HL-60/S4 treated with phorbol 12-myristate 13-acetate at 8.2 ng/mL for 4 days and 3 days (cell line): ENCODE results near the gene GRAMD2A.

Experiments
- in situ Hi-C: fragments of 300-500 bp; cut with MboI; formaldehyde crosslinking; loops from 2 replicates; pipeline ENCODE4 v1.15.0; 2022; ENCODE audit warnings: low sequenced_read_pairs

GRAMD2A gene

GRCh38 chr15:72197460-72198355, at the start of gene GRAMD2A:
TSS of gene GRAMD2A (minus strand) at chr15:72197787.
- in situ Hi-C loops, result no loop called here

DNA sequence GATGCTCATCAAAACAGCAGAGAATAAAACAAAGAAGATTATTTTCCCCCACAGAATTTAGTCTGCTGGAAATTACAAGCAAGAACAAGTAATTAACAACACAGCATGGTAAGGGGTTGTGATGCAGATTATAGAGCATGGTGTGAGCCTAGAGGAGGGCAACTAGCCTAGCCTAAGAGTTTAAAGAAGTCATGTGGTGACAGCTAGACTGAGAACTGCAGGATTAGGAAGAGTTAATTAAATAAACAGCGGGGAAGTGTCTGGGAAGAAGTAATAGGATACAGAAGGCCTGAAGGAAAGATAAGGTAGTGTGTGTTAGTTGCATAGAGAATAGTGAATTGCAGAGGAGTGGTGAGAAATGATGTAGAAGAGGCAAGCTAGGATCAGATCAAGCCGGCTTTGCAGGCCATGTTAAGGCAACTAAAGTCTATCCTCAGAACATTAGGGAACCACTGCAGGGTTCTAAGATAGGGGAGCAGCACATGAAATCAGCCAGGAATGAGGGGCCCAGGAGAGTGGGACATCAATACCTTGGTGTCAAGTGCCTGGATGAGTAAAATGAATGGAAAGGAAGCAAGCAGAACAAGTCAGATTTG, 45.3 kb upstream of the GRAMD2A start:
- in situ Hi-C loops, result no loop called here

- in situ Hi-C loops, result no loop called here
Measured at GRCh38 chr15:72239652-72240051, 42.1 kb upstream of the GRAMD2A start.

DNA sequence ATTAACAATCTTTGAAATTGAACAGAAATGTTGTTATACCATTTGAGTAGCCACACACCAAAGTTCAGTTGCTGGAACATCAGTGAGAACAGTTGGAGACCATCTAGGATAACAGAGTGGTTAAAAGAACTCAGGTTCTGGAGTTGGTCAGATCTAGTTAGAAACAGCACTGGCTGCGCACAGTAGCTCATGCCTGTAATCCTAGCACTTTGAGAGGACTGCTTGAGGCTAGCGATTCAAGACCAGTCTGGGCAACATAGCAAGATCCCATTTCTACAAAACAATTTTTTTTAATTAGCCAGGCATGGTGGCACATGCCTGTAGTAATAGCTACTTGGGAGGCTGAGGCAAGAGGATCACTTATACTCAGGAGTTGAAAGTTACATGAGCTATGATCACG, 41.0 kb upstream of the GRAMD2A start:
- in situ Hi-C loops, result no loop called here

GRCh38 chr15:72237853-72238224, 40.3 kb upstream of the GRAMD2A start:
- in situ Hi-C loops, result no loop called here

DNA sequence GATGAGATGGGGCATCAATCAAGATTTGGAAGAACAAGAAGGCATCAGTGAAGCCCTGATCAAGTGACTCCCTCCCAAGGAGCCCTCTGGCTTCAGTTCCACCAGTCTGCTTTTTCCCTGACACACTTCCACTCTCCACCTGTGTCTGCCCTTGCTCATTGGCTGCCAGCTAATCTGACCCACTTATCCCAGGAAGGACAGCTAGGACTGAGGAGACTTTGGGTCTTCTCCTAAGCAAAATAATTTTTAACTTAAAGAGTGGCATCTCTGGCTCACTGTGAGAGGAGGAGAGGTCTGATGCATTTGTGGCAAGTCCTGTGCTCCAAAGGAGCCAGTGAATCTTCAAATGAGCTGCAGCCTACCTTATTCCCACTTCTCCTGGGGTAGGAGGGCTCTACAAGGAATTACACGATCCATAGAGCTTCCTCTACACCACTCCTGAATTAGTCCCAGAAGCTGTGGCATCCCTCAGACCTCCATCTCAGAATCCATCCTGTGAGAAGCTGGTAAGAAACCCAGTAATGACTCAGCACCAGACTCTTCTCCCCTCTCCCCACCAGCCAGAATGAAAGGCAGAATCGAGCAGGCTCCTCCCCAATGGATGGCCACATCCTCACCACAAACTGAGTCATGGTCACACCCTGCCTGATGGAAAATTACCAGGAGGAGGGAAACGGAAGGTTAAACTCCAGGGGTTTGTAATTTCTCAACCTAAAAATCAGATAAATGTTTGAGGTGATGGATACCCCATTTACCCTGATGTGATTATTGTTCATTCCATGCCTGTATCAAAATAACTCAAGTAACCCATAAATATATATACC, 39.7 kb upstream of the GRAMD2A start:
- in situ Hi-C loops, result no loop called here

- in situ Hi-C loops, result no loop called here
Measured at GRCh38 chr15:72236381-72237003, 38.9 kb upstream of the GRAMD2A start.

DNA sequence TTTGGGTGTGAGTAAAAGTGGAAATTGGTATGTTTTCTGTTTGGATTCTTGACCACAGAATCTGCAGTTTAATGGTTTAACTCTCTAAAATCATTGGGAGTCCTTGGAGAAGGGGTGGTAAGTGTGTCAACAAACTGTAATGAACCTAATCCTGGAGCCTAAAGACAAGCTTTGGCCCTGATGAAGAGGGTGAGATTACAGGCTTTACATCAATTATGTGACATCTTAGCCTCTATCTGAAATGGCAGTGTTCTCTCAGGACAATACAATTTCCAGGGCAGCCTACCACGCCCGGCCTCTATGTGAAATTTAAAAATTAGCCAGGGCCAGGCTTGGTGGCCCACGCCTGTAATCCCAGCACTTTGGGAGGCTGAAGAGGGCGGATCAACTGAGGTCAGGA, 37.7 kb upstream of the GRAMD2A start:
- in situ Hi-C loops, result no loop called here

DNA sequence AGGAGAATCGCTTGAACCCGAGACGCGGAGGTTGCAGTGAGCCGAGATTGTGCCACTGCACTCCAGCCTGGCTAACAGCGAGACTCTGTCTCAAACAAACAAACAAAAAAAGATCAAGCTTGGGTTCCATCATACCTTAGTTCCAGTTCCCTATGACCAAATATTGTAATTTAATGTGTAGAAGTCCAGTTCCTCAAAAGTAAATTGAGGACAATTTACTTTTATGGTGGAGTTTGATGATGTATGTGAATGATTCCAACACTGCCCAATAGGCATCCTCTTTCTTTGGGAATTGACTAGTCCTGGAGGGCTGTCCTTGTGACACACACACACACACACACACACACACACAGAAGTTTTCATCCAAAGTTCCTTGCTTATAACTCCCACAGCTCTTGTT, 36.2 kb upstream of the GRAMD2A start:
- in situ Hi-C loops, result no loop called here

- in situ Hi-C loops, result no loop called here
Measured at GRCh38 chr15:72231833-72232478, 34.4 kb upstream of the GRAMD2A start.

- in situ Hi-C loops, result no loop called here
Measured at GRCh38 chr15:72231066-72231832, 33.7 kb upstream of the GRAMD2A start, which contains the start of gene PKM. TSS of gene PKM (minus strand) at chr15:72231190. CDS start at chr15:72219097, 12,093 bp downstream.

DNA sequence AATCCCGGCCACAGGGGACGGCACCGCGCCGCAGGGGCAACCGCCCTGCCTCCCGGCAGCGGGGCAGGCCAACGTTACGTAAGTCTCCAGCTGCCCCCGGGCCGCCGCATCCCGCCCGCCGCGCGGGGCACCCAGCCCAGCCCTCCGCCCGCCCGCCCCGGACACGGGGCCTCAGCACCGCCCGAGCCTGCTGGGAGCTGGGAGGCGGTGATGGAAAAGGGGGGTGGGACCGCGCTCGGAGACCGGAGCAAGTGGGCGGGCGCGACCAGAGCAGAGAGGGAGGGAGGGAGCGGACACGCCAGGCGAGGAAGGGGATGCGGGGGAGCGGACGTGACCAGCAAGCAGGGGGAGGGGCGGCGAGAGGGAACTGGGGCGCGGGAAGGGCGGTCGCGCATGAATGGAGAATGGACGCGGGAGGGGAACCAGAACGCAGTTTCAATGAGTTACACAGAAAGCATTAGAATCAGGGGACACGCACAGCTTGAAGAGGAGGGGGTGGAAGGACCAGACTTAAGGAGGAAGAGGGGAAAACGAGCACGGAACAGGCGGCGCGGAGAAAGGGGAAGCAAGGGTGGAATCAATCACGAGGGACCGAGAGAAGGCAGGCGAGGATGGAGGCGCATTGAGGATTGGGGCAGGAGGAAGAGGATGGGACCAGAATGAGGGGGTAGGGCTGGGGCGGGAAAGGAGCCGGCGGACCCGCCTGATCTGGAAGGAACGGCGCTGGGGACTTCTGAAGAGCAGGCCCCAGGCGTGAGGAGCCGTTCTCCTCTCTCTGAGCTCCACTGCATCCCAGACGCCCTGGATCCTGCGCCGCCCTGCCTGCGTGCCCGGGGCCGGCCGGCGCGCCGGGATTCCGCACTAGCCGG, 32.8 kb upstream of the GRAMD2A start:
- in situ Hi-C loops, result no loop called here

- in situ Hi-C loops, result no loop called here
Measured at GRCh38 chr15:72229947-72230196, 32.3 kb upstream of the GRAMD2A start.

GRCh38 chr15:72229076-72229946, 31.7 kb upstream of the GRAMD2A start:
- in situ Hi-C loops, result no loop called here

GRCh38 chr15:72227720-72228119, 30.1 kb upstream of the GRAMD2A start:
- in situ Hi-C loops, result no loop called here

DNA sequence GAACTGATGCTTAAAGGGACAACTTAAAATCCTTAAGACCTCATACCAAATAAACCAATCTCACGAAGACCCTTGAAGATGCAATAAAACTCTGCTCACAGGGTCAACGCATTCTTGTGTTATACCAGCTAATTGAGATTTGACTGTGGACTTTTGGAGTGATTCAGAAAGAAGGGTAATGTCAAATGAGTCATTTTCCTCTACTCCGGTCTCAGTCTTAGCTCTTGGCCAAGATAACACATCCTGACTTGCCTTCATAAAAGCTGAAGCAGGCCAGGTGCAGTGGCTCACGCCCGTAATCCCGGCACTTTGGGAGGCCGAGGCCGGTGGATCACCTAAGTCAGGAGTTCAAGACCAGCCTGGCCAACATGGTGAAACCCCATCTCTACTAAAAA, 29.6 kb upstream of the GRAMD2A start:
- in situ Hi-C loops, result no loop called here

DNA sequence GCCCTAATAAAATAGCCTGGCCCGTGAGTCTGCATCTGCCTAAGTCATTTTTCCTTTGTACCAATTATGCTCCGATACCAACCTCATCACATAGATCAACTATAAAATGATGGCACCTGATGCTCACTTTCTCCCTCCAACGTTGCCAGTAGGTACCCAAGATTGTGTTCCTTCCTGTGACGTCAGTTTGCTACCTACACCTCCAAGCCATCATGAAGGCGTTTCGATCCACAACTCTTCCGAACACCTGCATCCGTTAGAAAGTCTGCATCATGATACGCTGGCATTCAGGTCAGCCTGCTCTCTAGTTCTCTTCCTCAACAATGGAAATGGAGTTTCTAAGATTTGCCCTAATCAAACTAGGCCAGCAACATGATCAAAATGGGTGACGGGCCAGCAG, 25.7 kb upstream of the GRAMD2A start:
- in situ Hi-C loops, result no loop called here

DNA sequence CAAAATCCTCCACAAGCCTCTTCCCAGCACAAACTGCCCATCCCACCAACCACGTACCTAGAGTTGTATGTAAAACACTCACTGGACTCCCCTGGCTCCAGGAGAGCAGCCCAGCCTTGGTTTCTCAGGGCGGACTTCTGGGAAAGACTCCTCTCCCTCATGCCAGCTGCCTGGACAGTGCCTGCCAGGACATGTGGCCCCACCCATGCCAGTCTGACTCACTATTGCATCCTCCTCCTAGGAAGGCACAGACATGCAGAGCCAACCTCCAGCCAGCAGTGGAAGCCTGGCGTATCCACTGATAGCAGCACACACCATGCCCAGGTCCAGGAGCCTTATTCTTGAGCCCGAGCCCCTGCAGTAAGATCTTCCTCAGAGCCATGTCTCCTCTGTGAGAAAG, 24.8 kb upstream of the GRAMD2A start:
- in situ Hi-C loops, result no loop called here
